Left ventricle myocardium inferior (tissue), 1 donor: ENCODE data around the gene TIMM10B. TPM values are rescaled to one million over a fixed set of nuclear protein-coding genes. Genes with fewer than 3 reads are reported as not detected.

Experiments used
- DNase-seq: peaks from one replicate; pipeline ENCODE4 v3.0.0-alpha.2; 2020
- H3K27ac ChIP-seq: fragments of 200-600 bp; replicated peaks from 2 replicates; pipeline ENCODE4 v1.8.0; 2021
- H3K27me3 ChIP-seq: fragments of 200-600 bp; 2 replicates; pipeline ENCODE4 v1.8.0; 2021; ENCODE audit warnings: low read depth
- H3K36me3 ChIP-seq: fragments of 200-600 bp; 2 replicates; pipeline ENCODE4 v1.8.0; 2021
- H3K4me1 ChIP-seq: fragments of 200-600 bp; 2 replicates; pipeline ENCODE4 v1.8.0; 2021
- H3K4me3 ChIP-seq: fragments of 200-600 bp; 2 replicates; pipeline ENCODE4 v1.8.0; 2021; ENCODE audit warnings: mild to moderate bottlenecking, moderate library complexity
- H3K9me3 ChIP-seq: fragments of 200-600 bp; replicated peaks from 2 replicates; pipeline ENCODE4 v1.8.0; 2021
- CTCF ChIP-seq: fragments of 200-600 bp; IDR thresholded peaks from 2 replicates; pipeline ENCODE4 v1.8.0; 2021; ENCODE audit warnings: antibody characterized with exemption, mild to moderate bottlenecking, borderline replicate concordance
- intact Hi-C: fragments of 100-400 bp; cut with micrococcal nuclease; formaldehyde crosslinking; loops from one replicate; pipeline ENCODE4 v1.11.0; 2022
- total RNA-seq: library from RNA; stranded (reverse); fragmentation: NEBNext Ultra II Directional; extraction: Animal tissue kit (Norgen Biotek cat#: 25700); gene quantifications from one replicate; pipeline ENCODE4 v1.2.1, GENCODE V29; 2021
- donor health status: DM: no; HTN: yes; CAD: no; lungs with severe emphysema.

Gene TIMM10B
- total RNA-seq, 1 donor from 2014 or later, result 17.9 TPM

- TF ChIP-seq CTCF, result no peak
- no peak overlapping the region for H3K4me3 ChIP-seq
- H3K9me3 ChIP-seq, result no peaks in the 10 kb centered on the region
- intact Hi-C loops, result no loop called here
- no peaks in the 10 kb centered on the region for H3K27me3 ChIP-seq
- no peaks in the 10 kb centered on the region for H3K4me1 ChIP-seq
- peaks cover 19% of the 10 kb centered on the region for H3K36me3 ChIP-seq
- no peak overlapping the region for H3K27ac ChIP-seq
- no peak for DNase-seq
Measured at GRCh38 chr11:6529266-6529665, 48.0 kb downstream of the TIMM10B start.

GRCh38 chr11:6530848-6531247, 49.5 kb downstream of the TIMM10B start:
- no peaks in the 10 kb centered on the region for H3K27me3 ChIP-seq
- TF ChIP-seq CTCF, result no peak
- peaks cover 25% of the 10 kb centered on the region for H3K36me3 ChIP-seq

GRCh38 chr11:6531267-6531752, 50.0 kb downstream of the TIMM10B start:
- H3K36me3 ChIP-seq, result peaks cover 25% of the 10 kb centered on the region
- DNase-seq, result no peak

More at GRCh38 chr11:6530848-6531247, 49.5 kb downstream of the TIMM10B start:
- intact Hi-C loops, result loop anchor here (10.0 kb wide), 1 partner anchor 154 kb away; the partner anchor contains the start of gene MRPL17
- Histone ChIP-seq H3K4me3 (no peak overlapping the region), H3K27ac (no peak overlapping the region), H3K4me1 (no peaks in the 10 kb centered on the region), H3K9me3 (no peaks in the 10 kb centered on the region)
- no peak for DNase-seq

More at GRCh38 chr11:6531267-6531752, 50.0 kb downstream of the TIMM10B start:
- H3K27ac ChIP-seq, result no peak overlapping the region
- H3K27me3 ChIP-seq, result no peaks in the 10 kb centered on the region
- intact Hi-C loops, result loop anchor here (10.0 kb wide), 1 partner anchor 153 kb away; the partner anchor contains the start of gene MRPL17
- no peaks in the 10 kb centered on the region for H3K9me3 ChIP-seq
- no peak overlapping the region for H3K4me3 ChIP-seq
- no peaks in the 10 kb centered on the region for H3K4me1 ChIP-seq
- peak; percentile 88 for TF ChIP-seq CTCF

Other genes starting within 250 kb of the TIMM10B start
- gene FHIP1B, start 246.9 kb upstream of the TIMM10B start, total RNA-seq, result 12.2 TPM
- gene CNGA4, start 242.4 kb upstream of the TIMM10B start, total RNA-seq, result not detected
- not detected for gene CCKBR, start 221.7 kb upstream of the TIMM10B start, total RNA-seq
- 37.1 TPM for gene CAVIN3, start 161.0 kb upstream of the TIMM10B start, total RNA-seq
- gene SMPD1, start 91.0 kb upstream of the TIMM10B start, total RNA-seq, result 49.7 TPM
- 75.5 TPM for gene APBB1, start 62.4 kb upstream of the TIMM10B start, total RNA-seq
- 0.44 TPM for gene HPX, start 40.5 kb upstream of the TIMM10B start, total RNA-seq
- gene TRIM3, start 7.6 kb upstream of the TIMM10B start, total RNA-seq, result 9.0 TPM
- 16.1 TPM for gene ARFIP2, start 170 bp upstream of the TIMM10B start, total RNA-seq
- 4.4 TPM for gene DNHD1, start 15.8 kb downstream of the TIMM10B start, total RNA-seq
- gene RRP8, start 122.1 kb downstream of the TIMM10B start, total RNA-seq, result 19.2 TPM
- 192 TPM for gene ILK, start 122.3 kb downstream of the TIMM10B start, total RNA-seq
- gene TAF10, start 130.7 kb downstream of the TIMM10B start, total RNA-seq, result 106 TPM
- 84.2 TPM for gene TPP1, start 137.9 kb downstream of the TIMM10B start, total RNA-seq
- 9.5 TPM for gene DCHS1, start 174.3 kb downstream of the TIMM10B start, total RNA-seq
- gene MRPL17, start 201.8 kb downstream of the TIMM10B start, total RNA-seq, result 40.2 TPM